HuH-7 (cell line): ENCODE results near the gene SH3RF3.
"Not testable (repeated sequence)": the region's sequence is repeated elsewhere in the genome, so short reads cannot be mapped to it uniquely, and the experiment has no call there.

Experiments
- DNase-seq: peaks from one replicate; pipeline ENCODE4 v3.0.0; 2011; ENCODE audit warnings: low spot score

SH3RF3 gene

DNA sequence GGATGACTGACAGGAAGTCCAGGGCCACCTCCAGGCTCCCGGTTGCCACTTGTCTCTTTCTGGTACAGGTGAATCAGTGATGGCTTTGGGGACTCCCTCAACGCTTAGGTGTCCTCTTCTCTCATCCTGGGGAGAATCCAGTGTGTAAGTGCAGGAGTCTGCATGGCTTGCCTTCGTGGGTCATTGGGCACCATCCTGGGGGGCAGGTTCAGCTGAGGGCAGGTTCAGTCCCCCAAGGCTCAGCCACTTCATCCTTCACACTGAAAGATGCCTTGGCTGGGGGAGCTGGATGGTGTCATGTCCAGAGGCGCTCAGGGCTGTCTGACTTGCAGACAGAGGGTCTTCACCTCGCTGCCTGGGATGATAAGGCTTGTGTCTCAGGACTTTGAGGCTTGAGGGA lies 29.2 kb downstream of the SH3RF3 start:
- no peak for DNase-seq

- no peak for DNase-seq
Measured at GRCh38 chr2:109159096-109159495, 30.1 kb downstream of the SH3RF3 start.

GRCh38 chr2:109160714-109161440 lies 31.9 kb downstream of the SH3RF3 start:
- DNase-seq = no peak

DNA sequence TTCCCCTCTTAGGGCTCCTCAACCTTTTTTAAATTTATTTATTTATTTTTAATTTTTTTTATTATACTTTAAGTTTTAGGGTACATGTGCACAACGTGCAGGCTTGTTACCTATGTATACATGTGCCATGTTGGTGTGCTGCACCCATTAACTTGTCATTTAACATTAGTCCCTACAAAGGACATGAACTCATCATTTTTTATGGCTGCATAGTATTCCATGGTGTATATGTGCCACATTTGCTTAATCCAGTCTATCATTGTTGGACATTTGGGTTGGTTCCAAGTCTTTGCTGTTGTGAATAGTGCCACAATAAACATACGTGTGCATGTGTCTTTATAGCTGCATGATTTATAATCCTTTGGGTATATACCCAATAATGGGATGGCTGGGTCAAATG lies 33.4 kb downstream of the SH3RF3 start:
- not testable (repeated sequence) for DNase-seq

DNA sequence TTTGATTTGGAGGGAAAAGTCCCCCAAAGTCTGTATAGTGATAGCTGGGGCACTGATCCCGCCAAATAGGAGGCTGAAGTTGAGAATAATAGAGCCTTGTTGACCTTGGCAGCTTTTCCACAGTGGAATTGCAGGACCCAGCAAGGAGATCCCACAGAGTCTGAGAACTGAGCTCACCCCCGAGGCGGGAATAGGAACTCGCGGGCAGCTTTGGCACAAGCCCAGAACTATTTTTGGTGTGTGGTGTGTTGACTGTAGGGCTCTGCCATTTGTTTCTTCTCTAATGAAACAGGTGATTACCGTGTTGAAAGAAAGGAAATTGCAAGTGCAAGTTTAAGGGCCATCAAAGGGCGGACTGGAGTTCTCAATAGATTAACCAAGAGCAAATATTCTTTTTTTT lies 34.0 kb downstream of the SH3RF3 start:
- DNase-seq = no peak

- no peak for DNase-seq
Measured at GRCh38 chr2:109164311-109164710, 35.3 kb downstream of the SH3RF3 start.

GRCh38 chr2:109164739-109165221 lies 35.8 kb downstream of the SH3RF3 start:
- DNase-seq = no peak

GRCh38 chr2:109166811-109167210 lies 37.8 kb downstream of the SH3RF3 start:
- DNase-seq = no peak

GRCh38 chr2:109168086-109168485 lies 39.1 kb downstream of the SH3RF3 start:
- DNase-seq = no peak

- no peak for DNase-seq
Measured at GRCh38 chr2:109168716-109169115, 39.7 kb downstream of the SH3RF3 start.

DNA sequence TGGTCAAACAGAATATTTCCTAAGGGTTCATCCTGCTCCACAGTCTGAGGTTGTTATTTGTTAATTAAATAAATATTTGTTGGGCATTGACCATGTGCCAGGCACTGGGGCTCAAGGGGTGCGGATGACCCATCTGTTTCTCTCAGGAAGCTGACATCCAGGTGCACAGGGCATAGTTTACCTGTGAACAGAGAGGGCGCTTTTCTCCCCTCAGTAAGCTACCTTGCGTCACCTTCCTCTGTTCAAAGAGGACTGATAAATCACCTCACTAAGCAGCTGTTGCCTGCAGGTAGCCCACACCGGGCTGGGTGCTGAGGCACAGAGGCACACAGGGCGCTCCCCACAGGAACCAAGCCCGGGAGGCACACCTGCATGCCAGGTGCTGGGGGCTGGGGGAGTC lies 41.6 kb downstream of the SH3RF3 start:
- DNase-seq = no peak

- DNase-seq = no peak
Measured at GRCh38 chr2:109171444-109172334, 42.7 kb downstream of the SH3RF3 start.

GRCh38 chr2:109172556-109173105 lies 43.6 kb downstream of the SH3RF3 start:
- no peak for DNase-seq

- DNase-seq = no peak
Measured at GRCh38 chr2:109173311-109174171, 44.5 kb downstream of the SH3RF3 start.

- no peak for DNase-seq
Measured at GRCh38 chr2:109174214-109174613, 45.2 kb downstream of the SH3RF3 start.

DNA sequence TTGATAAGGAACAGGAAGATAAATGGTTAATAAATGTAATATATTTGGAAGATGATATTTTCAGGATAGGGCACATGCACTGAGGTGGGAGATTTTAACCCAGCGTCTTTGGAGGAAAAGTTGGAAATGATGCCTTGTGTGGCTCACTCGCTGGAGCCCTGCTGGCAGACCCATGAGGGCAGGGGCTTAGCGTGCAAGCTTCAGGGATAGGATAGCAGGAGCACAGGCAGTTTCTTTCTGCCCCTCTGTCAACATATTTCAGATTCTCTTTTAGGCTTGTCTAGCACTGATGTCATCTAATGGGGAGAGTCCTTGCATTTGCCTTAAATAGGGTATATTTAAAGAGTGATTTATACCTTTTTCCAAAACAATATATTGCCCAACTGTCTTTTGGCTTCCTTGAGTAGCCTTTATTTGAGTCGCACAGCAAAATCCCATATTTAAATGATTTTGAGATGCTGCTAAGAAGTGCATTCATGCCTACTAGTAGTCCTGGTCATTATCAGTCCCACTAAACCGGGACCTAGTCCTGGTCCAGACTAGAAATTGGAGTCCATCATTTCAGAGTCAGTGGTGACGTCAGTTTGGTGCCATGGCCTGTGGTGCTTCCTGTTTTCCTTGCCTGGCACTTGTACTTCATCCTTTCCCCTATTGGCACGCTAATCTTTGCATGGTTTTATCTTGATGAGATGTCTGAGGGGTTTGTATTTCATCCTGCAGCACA lies 45.8 kb downstream of the SH3RF3 start:
- no peak for DNase-seq

- DNase-seq = no peak
Measured at GRCh38 chr2:109175350-109175678, 46.3 kb downstream of the SH3RF3 start.

GRCh38 chr2:109176928-109177327 lies 47.9 kb downstream of the SH3RF3 start:
- no peak for DNase-seq

DNA sequence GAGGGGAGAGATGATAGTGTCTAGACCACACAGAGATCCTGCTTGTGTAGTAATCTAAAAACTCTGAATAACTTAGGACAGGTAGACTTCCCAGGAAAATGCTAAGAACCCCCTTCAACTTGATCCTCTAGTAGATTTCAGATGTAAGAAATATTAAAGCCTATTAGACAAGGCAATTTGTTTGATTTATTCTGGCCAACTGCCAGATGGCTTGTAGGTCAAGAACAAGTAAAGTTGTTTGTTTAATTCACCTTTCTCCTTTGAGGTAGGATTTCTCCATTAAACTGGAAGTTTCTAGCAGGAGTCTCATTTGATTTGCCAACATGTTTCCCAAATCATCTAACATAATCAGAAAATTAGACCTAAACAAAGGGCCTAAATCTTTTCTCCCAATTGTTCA lies 48.6 kb downstream of the SH3RF3 start:
- no peak for DNase-seq

- DNase-seq = no peak
Measured at GRCh38 chr2:109178968-109179367, 50.0 kb downstream of the SH3RF3 start.

GRCh38 chr2:109180786-109181185 lies 51.8 kb downstream of the SH3RF3 start:
- DNase-seq = no peak
